ENCODE measurements around the gene TMOD4. TPM values are rescaled to one million over a fixed set of nuclear protein-coding genes. Genes with fewer than 3 reads are reported as not detected.

Gene TMOD4
- total and polyA plus RNA-seq, 9 of the 15 experiments (the other 6 are each of a cell fraction or from before 2014, with no cell fraction given), result 0.18 to 1.8 (median 1.1) TPM; not detected in 1

DNA sequence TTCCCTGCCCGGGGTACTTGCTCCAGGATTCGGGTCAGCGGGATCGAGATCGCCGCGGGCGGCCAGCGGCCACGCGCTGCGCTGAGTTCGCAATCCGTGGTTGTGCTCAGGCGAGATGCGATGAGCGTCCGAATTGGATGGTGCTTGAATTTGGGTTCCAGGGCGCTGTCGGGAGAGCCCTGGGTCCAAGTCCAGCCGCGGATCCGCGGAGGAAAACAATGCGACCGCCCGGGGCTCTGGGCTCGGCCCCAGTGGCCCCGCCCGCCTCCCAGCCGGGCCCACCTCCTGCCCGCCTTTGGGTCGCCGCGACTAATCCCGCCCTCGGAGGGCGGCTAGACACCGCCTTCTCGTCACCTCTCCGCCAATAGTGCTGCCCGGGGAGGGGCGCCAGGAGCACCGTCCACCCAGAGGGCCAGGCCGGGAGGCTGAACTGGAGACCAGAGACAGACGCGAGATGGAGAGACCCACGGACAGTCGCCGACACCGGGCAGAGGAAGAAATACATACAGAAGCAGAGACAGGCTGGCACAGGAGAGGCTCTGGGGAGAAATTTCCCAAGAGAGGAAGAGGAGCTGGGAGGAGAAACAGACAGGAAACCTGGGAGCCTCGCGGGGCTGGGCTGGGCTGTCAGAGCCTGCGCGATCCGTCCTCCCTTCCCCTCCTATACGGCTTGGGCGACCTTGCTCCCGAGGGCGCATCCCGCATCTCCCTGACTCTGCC is 29.2 kb downstream of the TMOD4 start, which contains the start of gene SEMA6C (continued):
- TF ChIP-seq, protein P1, sequence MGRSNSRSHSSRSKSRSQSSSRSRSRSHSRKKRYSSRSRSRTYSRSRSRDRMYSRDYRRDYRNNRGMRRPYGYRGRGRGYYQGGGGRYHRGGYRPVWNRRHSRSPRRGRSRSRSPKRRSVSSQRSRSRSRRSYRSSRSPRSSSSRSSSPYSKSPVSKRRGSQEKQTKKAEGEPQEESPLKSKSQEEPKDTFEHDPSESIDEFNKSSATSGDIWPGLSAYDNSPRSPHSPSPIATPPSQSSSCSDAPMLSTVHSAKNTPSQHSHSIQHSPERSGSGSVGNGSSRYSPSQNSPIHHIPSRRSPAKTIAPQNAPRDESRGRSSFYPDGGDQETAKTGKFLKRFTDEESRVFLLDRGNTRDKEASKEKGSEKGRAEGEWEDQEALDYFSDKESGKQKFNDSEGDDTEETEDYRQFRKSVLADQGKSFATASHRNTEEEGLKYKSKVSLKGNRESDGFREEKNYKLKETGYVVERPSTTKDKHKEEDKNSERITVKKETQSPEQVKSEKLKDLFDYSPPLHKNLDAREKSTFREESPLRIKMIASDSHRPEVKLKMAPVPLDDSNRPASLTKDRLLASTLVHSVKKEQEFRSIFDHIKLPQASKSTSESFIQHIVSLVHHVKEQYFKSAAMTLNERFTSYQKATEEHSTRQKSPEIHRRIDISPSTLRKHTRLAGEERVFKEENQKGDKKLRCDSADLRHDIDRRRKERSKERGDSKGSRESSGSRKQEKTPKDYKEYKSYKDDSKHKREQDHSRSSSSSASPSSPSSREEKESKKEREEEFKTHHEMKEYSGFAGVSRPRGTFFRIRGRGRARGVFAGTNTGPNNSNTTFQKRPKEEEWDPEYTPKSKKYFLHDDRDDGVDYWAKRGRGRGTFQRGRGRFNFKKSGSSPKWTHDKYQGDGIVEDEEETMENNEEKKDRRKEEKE (IDR thresholded peaks at IDR 0.05; ENCODE audit: borderline replicate concordance in 1 of 2, control insufficient read depth in 1 of 2, low read depth in 2 of 2, low read length in 1 of 2), result no peak
- no peak for TF ChIP-seq RFX1 (IDR thresholded peaks at IDR 0.05)
- no peak for TF ChIP-seq HDGF (IDR thresholded peaks at IDR 0.05)
- no peak for TF ChIP-seq MED1 (CRISPR knock-in tag; IDR thresholded peaks at IDR 0.05; ENCODE audit: borderline replicate concordance)
- TF ChIP-seq ZNF764 (CRISPR knock-in tag; IDR thresholded peaks at IDR 0.05; ENCODE audit: low read depth), result no peak
- TF ChIP-seq HIVEP1 (CRISPR knock-in tag; IDR thresholded peaks at IDR 0.05), result no peak
- TF ChIP-seq SNIP1 (IDR thresholded peaks at IDR 0.05; ENCODE audit: low read depth), result no peak; the same call in 1 of the 2 replicates
- TF ChIP-seq GTF2F1 (IDR thresholded peaks at IDR 0.05; ENCODE audit: low read depth, low read length), result no peak
- no peak for TF ChIP-seq SRSF9 (IDR thresholded peaks at IDR 0.05; ENCODE audit: borderline replicate concordance, low read depth, low read length)
- TF ChIP-seq RBM22 (IDR thresholded peaks at IDR 0.05; ENCODE audit: low read depth, low read length, poor library complexity, severe bottlenecking), result no peak
- peak; percentile 44 for TF ChIP-seq CXXC5 (CRISPR knock-in tag; IDR thresholded peaks at IDR 0.05)
- TF ChIP-seq, protein P2, sequence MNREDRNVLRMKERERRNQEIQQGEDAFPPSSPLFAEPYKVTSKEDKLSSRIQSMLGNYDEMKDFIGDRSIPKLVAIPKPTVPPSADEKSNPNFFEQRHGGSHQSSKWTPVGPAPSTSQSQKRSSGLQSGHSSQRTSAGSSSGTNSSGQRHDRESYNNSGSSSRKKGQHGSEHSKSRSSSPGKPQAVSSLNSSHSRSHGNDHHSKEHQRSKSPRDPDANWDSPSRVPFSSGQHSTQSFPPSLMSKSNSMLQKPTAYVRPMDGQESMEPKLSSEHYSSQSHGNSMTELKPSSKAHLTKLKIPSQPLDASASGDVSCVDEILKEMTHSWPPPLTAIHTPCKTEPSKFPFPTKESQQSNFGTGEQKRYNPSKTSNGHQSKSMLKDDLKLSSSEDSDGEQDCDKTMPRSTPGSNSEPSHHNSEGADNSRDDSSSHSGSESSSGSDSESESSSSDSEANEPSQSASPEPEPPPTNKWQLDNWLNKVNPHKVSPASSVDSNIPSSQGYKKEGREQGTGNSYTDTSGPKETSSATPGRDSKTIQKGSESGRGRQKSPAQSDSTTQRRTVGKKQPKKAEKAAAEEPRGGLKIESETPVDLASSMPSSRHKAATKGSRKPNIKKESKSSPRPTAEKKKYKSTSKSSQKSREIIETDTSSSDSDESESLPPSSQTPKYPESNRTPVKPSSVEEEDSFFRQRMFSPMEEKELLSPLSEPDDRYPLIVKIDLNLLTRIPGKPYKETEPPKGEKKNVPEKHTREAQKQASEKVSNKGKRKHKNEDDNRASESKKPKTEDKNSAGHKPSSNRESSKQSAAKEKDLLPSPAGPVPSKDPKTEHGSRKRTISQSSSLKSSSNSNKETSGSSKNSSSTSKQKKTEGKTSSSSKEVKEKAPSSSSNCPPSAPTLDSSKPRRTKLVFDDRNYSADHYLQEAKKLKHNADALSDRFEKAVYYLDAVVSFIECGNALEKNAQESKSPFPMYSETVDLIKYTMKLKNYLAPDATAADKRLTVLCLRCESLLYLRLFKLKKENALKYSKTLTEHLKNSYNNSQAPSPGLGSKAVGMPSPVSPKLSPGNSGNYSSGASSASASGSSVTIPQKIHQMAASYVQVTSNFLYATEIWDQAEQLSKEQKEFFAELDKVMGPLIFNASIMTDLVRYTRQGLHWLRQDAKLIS (CRISPR knock-in tag; IDR thresholded peaks at IDR 0.05), result no peak
- TF ChIP-seq, protein P3, sequence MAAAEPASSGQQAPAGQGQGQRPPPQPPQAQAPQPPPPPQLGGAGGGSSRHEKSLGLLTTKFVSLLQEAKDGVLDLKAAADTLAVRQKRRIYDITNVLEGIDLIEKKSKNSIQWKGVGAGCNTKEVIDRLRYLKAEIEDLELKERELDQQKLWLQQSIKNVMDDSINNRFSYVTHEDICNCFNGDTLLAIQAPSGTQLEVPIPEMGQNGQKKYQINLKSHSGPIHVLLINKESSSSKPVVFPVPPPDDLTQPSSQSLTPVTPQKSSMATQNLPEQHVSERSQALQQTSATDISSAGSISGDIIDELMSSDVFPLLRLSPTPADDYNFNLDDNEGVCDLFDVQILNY (CRISPR knock-in tag; IDR thresholded peaks at IDR 0.05), result no peak
- no peak for TF ChIP-seq GATAD2A (IDR thresholded peaks at IDR 0.05)
